Measurements from ENCODE around the gene PSMB5. TPM values are rescaled to one million over a fixed set of nuclear protein-coding genes. Genes with fewer than 3 reads are reported as not detected.
A peak's percentile ranks its signal among the peaks of the same experiment; 100 is the strongest.

Gene PSMB5
- total and polyA plus RNA-seq, 2 of the 13 experiments (the other 11 are each of a cell fraction or from before 2014, with no cell fraction given): 705 to 871 TPM

DNA sequence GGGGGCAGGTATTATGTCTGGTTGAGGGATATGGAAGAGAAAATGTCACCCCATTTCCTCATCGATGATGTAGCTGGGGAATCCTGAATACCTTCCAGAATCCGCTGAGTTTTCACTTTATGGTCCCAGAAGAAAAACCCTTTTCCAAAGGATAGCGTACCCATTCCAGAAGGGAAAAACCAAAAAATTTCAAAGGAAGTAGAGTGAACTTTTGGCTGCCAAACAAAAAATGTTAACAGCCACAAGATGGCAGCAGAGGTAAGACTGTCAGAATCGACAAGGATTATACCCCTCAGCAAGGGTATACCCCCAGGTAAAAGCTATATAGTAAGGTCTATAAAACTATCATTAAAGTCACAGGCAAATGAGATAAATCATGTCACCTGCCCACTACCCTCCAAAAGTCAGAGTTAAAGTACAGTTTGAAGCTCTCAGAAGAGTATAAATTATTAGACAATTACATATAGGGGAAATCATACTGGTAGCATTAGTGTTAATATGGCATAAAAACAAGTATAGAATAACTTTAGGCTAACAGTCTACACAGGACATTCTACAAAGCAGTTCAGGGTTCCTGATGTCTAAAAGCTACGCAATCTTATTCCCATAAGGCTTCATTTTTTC, 42.2 kb upstream of the PSMB5 start (continued):
- no peak for TF ChIP-seq MIER2 (CRISPR knock-in tag; IDR thresholded peaks at IDR 0.05)
- TF ChIP-seq ZNF616 (CRISPR knock-in tag; IDR thresholded peaks at IDR 0.05; ENCODE audit: low read depth): no peak
- 0 out of 4 replicates have a peak, but pooled peaks of 1 of the 2 experiments have one; percentile 17 for TF ChIP-seq KLF16 (CRISPR knock-in tag; IDR thresholded peaks at IDR 0.05)
- no peak for TF ChIP-seq PRPF4 (IDR thresholded peaks at IDR 0.05; ENCODE audit: low read depth, low read length, poor library complexity, severe bottlenecking)
- TF ChIP-seq, protein P1, sequence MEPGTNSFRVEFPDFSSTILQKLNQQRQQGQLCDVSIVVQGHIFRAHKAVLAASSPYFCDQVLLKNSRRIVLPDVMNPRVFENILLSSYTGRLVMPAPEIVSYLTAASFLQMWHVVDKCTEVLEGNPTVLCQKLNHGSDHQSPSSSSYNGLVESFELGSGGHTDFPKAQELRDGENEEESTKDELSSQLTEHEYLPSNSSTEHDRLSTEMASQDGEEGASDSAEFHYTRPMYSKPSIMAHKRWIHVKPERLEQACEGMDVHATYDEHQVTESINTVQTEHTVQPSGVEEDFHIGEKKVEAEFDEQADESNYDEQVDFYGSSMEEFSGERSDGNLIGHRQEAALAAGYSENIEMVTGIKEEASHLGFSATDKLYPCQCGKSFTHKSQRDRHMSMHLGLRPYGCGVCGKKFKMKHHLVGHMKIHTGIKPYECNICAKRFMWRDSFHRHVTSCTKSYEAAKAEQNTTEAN (CRISPR knock-in tag; conservative IDR thresholded peaks at IDR 0.05): no peak
- TF ChIP-seq, protein P2, sequence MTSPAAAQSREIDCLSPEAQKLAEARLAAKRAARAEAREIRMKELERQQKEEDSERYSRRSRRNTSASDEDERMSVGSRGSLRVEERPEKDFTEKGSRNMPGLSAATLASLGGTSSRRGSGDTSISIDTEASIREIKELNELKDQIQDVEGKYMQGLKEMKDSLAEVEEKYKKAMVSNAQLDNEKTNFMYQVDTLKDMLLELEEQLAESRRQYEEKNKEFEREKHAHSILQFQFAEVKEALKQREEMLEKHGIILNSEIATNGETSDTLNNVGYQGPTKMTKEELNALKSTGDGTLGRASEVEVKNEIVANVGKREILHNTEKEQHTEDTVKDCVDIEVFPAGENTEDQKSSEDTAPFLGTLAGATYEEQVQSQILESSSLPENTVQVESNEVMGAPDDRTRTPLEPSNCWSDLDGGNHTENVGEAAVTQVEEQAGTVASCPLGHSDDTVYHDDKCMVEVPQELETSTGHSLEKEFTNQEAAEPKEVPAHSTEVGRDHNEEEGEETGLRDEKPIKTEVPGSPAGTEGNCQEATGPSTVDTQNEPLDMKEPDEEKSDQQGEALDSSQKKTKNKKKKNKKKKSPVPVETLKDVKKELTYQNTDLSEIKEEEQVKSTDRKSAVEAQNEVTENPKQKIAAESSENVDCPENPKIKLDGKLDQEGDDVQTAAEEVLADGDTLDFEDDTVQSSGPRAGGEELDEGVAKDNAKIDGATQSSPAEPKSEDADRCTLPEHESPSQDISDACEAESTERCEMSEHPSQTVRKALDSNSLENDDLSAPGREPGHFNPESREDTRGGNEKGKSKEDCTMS (CRISPR knock-in tag; conservative IDR thresholded peaks at IDR 0.05): 0 out of 2 replicates have a peak, but pooled peaks have one; percentile 61

DNA sequence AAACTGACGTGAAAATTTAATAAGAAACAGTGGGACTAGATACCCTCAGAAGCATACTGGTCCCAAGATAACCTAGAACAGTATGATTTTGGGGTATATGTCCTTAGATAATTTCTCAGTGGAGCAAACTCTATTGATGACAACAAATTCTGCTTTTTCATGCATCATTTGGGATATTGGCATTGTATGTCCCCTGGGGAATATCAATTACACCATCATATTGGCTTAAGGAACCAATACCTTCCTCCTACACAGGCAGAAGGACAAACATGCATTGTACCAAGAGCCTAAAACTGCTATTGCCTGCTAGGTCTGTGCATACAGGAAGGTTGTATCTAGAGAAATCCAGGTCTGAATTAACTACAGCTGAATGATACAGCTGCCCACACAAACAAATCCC, 40.2 kb upstream of the PSMB5 start:
- Histone ChIP-seq H3K36me3 (replicated peaks in 1 of 2; ENCODE audit: control insufficient read depth in 1 of 2, insufficient read depth in 2 of 2, low read length in 2 of 2) (peaks cover 52 to 76% of the 10 kb centered on the region in 2 experiments), H3K79me2 (ENCODE audit: insufficient read depth, low read length) (peaks cover 18% of the 10 kb centered on the region), H3K4me1 (ENCODE audit: insufficient read depth, low read length) (peaks cover 23% of the 10 kb centered on the region), H4K20me1 (ENCODE audit: insufficient read depth, low read length) (peaks cover 9% of the 10 kb centered on the region; the same call in 1 of the 2 replicates), H3K4me2 (ENCODE audit: low read depth, low read length) (no peak overlapping the region), H3K9ac (ENCODE audit: insufficient read depth, low read depth, low read length) (no peak overlapping the region), H2AFZ (ENCODE audit: low read length) (no peak overlapping the region), H3K27me3 (ENCODE audit: control insufficient read depth in 1 of 2, insufficient read depth in 2 of 2, low read length in 2 of 2) (no peaks in the 10 kb centered on the region; a peak in 1 of 5 replicates), H3K27ac (ENCODE audit: extremely low read length, insufficient read depth, low read length) (no peak overlapping the region), H3K9me3 (ENCODE audit: low read length) (no peaks in the 10 kb centered on the region), H3K4me3 (replicated peaks in 1 of 3; ENCODE audit: insufficient read depth in 1 of 3, low read depth in 2 of 3, low read length in 3 of 3) (no peak overlapping the region)
- ChIA-PET POLR2A (interaction anchor here (1.1 to 5.6 kb wide), 2 partner anchors 20 to 247 kb away, joined by 3 to 146 read pairs; partner anchors contain the start of genes ACIN1 and C14orf119), CTCF (ENCODE audit: low intra/inter-chr PET ratio, low total read pairs) (no interaction called here)
- BruUV-seq (replicated peaks): no TSS peak
- in situ Hi-C loops (cut with HindIII; ENCODE audit: extremely low pct_ligation_motif_present, low pct_unique_long_range_greater_than_20kb) (no loop called here), intact Hi-C loops (cut with micrococcal nuclease; ENCODE audit: unreplicated experiment) (no loop called here)
- ATAC-seq: no peak
- FAIRE-seq: no peak
- DNase-seq (ENCODE audit: low spot score): no peak
- 99% methylated on average over 1 of the region's 1 CpG for WGBS (ENCODE audit: low lambda C conversion rate)
- TF ChIP-seq ZNF816 (CRISPR knock-in tag; IDR thresholded peaks at IDR 0.05; ENCODE audit: borderline replicate concordance) (0 out of 2 replicates have a peak, but pooled peaks have one; percentile 54), CENPX (CRISPR knock-in tag; IDR thresholded peaks at IDR 0.05) (no peak), RBFOX2 (IDR thresholded peaks at IDR 0.05; ENCODE audit: low read depth, low read length) (0 out of 2 replicates have a peak, but pooled peaks have one; percentile 39), ZFP82 (CRISPR knock-in tag; IDR thresholded peaks at IDR 0.05; ENCODE audit: borderline replicate concordance) (0 out of 2 replicates have a peak, but pooled peaks have one; percentile 52), ZNF17 (CRISPR knock-in tag; IDR thresholded peaks at IDR 0.05) (no peak), ZNF530 (CRISPR knock-in tag; IDR thresholded peaks at IDR 0.05; ENCODE audit: low read depth) (no peak), ZNF777 (CRISPR knock-in tag; IDR thresholded peaks at IDR 0.05) (no peak), MIER2 (CRISPR knock-in tag; IDR thresholded peaks at IDR 0.05) (no peak)
- TF ChIP-seq, protein P3, sequence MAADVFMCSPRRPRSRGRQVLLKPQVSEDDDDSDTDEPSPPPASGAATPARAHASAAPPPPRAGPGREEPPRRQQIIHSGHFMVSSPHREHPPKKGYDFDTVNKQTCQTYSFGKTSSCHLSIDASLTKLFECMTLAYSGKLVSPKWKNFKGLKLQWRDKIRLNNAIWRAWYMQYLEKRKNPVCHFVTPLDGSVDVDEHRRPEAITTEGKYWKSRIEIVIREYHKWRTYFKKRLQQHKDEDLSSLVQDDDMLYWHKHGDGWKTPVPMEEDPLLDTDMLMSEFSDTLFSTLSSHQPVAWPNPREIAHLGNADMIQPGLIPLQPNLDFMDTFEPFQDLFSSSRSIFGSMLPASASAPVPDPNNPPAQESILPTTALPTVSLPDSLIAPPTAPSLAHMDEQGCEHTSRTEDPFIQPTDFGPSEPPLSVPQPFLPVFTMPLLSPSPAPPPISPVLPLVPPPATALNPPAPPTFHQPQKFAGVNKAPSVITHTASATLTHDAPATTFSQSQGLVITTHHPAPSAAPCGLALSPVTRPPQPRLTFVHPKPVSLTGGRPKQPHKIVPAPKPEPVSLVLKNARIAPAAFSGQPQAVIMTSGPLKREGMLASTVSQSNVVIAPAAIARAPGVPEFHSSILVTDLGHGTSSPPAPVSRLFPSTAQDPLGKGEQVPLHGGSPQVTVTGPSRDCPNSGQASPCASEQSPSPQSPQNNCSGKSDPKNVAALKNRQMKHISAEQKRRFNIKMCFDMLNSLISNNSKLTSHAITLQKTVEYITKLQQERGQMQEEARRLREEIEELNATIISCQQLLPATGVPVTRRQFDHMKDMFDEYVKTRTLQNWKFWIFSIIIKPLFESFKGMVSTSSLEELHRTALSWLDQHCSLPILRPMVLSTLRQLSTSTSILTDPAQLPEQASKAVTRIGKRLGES (CRISPR knock-in tag; IDR thresholded peaks at IDR 0.05; ENCODE audit: borderline replicate concordance): no peak
- TF ChIP-seq, protein P4, sequence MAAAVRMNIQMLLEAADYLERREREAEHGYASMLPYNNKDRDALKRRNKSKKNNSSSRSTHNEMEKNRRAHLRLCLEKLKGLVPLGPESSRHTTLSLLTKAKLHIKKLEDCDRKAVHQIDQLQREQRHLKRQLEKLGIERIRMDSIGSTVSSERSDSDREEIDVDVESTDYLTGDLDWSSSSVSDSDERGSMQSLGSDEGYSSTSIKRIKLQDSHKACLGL (CRISPR knock-in tag; IDR thresholded peaks at IDR 0.05): no peak
